Measurements from ENCODE around the gene HMCN2. TPM values are rescaled to one million over a fixed set of nuclear protein-coding genes. Genes with fewer than 3 reads are reported as not detected.
A peak's percentile ranks its signal among the peaks of the same experiment; 100 is the strongest.
"Not testable (repeated sequence)": the region's sequence is repeated elsewhere in the genome, so short reads cannot be mapped to it uniquely, and the experiment has no call there.

The HMCN2 gene
- polyA plus RNA-seq, 2 of the 4 experiments (the other 2 are of a cell fraction): 0.01 TPM; not detected in 1

DNA sequence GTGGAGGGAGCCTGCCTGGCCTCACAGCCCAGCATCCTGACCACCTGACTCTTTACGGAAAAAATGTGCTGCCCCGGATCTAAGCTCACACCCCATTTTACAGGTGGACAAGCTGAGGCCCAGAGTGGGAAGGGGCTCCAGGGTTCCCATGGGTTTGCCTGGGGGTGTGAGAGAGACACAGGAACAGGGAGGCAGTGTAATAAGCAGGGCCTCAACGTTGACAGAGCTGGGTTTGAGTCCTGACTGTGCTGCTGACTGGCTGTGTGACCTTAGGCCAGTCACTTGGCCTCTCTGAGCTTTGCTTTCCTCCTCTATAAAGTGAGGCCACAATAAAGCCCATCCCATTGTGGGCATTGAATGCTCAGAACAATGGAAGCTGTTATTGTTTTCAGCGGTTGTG is 73.7 kb downstream of the HMCN2 start:
- no peak for TF ChIP-seq CEBPB (IDR thresholded peaks at IDR 0.05)
- no peak for TF ChIP-seq HDAC2 (IDR thresholded peaks at IDR 0.05)
- TF ChIP-seq ZFP36 (IDR thresholded peaks at IDR 0.05; ENCODE audit: borderline replicate concordance, partially characterized antibody): peak; percentile 72
- CTCF ChIA-PET: interaction anchor here (0.9 to 1.0 kb wide), 3 partner anchors 51 to 232 kb away, joined by 3 to 4 read pairs (median 3); no protein-coding TSS in a partner anchor
- Histone ChIP-seq H3K4me2 (no peak overlapping the region), H3K27ac (no peak overlapping the region), H3K4me3 (no peak overlapping the region), H3K9me3 (no peaks in the 10 kb centered on the region), H3K4me1 (no peaks in the 10 kb centered on the region)
- 38% methylated on average over 4 of the region's 4 CpGs for WGBS (ENCODE audit: missing lambda C conversion rate)
- DNase-seq (ENCODE audit: low read depth in 1 of 2, low spot score in 1 of 2) (no peak), FAIRE-seq (no peak), ATAC-seq (no peak)
- POLR2A ChIA-PET: interaction anchor here (0.5 kb wide), 1 partner anchor 98 kb away, joined by 3 read pairs; no protein-coding TSS in a partner anchor

DNA sequence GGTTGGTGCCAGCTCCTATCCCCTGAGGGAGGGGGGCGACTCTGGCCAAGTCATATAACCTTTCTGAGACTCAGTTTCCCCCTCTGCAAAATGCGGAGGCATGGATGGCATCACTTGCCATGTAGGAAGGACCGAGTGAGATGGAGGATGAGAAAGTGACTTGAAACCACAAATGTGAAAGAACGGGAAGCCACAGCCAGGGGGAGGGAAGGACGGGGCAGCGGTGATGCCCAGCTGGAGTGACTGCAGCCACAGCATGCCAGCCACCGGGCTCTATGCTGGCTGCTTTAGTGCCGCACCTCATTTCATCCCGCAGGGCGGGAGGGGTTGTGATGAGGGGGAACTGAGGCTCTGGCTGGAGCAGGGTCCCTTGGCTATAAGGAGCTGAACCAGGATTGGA is 74.5 kb downstream of the HMCN2 start:
- Histone ChIP-seq H3K4me3 (no peak overlapping the region), H3K27ac (no peak overlapping the region), H3K4me1 (no peaks in the 10 kb centered on the region), H3K4me2 (no peak overlapping the region), H3K9me3 (no peaks in the 10 kb centered on the region)
- TF ChIP-seq CHD2 (IDR thresholded peaks at IDR 0.05; ENCODE audit: low read length, partially characterized antibody) (no peak), JUN (IDR thresholded peaks at IDR 0.05) (no peak), PHF8 (IDR thresholded peaks at IDR 0.05; ENCODE audit: borderline replicate concordance, low read depth) (no peak), NPAS2 (CRISPR knock-in tag; IDR thresholded peaks at IDR 0.05; ENCODE audit: borderline replicate concordance) (no peak), CHD4 (IDR thresholded peaks at IDR 0.05; ENCODE audit: borderline replicate concordance) (no peak), HOXB5 (CRISPR knock-in tag; IDR thresholded peaks at IDR 0.05) (no peak), HOXB13 (CRISPR knock-in tag; IDR thresholded peaks at IDR 0.05; ENCODE audit: low read depth) (no peak), SMC3 (IDR thresholded peaks at IDR 0.05) (no peak), CEBPB (IDR thresholded peaks at IDR 0.05) (no peak), FOXS1 (CRISPR knock-in tag; IDR thresholded peaks at IDR 0.05) (no peak), EHF (CRISPR knock-in tag; IDR thresholded peaks at IDR 0.05) (no peak), KDM1A (IDR thresholded peaks at IDR 0.05; ENCODE audit: low read depth) (no peak), RARB (CRISPR knock-in tag; IDR thresholded peaks at IDR 0.05) (no peak), HEYL (CRISPR knock-in tag; IDR thresholded peaks at IDR 0.05) (no peak), TFCP2L1 (CRISPR knock-in tag; IDR thresholded peaks at IDR 0.05) (no peak), MAFK (IDR thresholded peaks at IDR 0.05; ENCODE audit: partially characterized antibody) (no peak), POLR2AphosphoS2 (conservative IDR thresholded peaks at IDR 0.05; ENCODE audit: low read length) (no peak)
- TF ChIP-seq, protein P1, sequence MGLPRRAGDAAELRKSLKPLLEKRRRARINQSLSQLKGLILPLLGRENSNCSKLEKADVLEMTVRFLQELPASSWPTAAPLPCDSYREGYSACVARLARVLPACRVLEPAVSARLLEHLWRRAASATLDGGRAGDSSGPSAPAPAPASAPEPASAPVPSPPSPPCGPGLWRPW (IDR thresholded peaks at IDR 0.05): no peak
- TF ChIP-seq, protein P2, sequence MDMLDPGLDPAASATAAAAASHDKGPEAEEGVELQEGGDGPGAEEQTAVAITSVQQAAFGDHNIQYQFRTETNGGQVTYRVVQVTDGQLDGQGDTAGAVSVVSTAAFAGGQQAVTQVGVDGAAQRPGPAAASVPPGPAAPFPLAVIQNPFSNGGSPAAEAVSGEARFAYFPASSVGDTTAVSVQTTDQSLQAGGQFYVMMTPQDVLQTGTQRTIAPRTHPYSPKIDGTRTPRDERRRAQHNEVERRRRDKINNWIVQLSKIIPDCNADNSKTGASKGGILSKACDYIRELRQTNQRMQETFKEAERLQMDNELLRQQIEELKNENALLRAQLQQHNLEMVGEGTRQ (IDR thresholded peaks at IDR 0.05): no peak
- ChIA-PET POLR2A (interaction anchor here (0.5 kb wide), 1 partner anchor 98 kb away, joined by 3 read pairs; no protein-coding TSS in a partner anchor), CTCF (interaction anchor here (0.9 to 1.5 kb wide), 2 partner anchors 52 to 96 kb away, joined by 3 to 4 read pairs; no protein-coding TSS in a partner anchor)
- FAIRE-seq (no peak), ATAC-seq (no peak), DNase-seq (ENCODE audit: low read depth in 1 of 2, low spot score in 1 of 2) (no peak)
- WGBS (ENCODE audit: missing lambda C conversion rate): 37% methylated on average over 10 of the region's 10 CpGs

- WGBS (ENCODE audit: missing lambda C conversion rate): 73% methylated on average over 16 of the region's 17 CpGs
- H3K4me1 ChIP-seq; FAIRE-seq; DNase-seq (ENCODE audit: low read depth in 1 of 2, low spot score in 1 of 2); H3K27ac ChIP-seq; ATAC-seq; POLR2A ChIA-PET; H3K9me3 ChIP-seq; H3K4me2 ChIP-seq; H3K4me3 ChIP-seq: not testable (repeated sequence)
- CTCF ChIA-PET: interaction anchor here (0.6 to 3.9 kb wide), 5 partner anchors 23 to 342 kb away, joined by 3 to 31 read pairs (median 4); no protein-coding TSS in a partner anchor
Measured at GRCh38 chr9:130340557-130340956, 75.0 kb downstream of the HMCN2 start.

DNA sequence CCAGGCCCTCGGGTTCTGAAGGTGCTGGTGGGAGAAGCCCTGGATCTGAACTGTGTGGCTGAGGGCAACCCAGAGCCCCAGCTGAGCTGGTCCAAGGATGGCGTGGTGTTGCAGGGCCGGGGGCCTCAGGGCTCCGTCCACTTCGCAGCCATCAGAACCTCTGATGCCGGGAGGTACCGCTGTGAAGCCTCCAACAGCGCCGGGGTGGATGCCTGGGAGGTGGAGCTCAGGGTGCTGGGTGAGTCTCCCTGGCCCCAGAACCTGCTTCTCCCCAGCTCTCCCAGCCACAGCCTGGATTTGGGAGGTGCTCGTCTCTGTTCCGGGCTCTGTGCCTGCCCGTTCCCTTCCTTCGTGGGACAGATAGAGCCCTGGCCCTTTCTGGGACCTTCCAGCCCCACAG is 75.6 kb downstream of the HMCN2 start:
- Histone ChIP-seq H3K27ac (no peak overlapping the region), H3K4me2 (no peak overlapping the region), H3K4me3 (no peak overlapping the region), H3K4me1 (no peaks in the 10 kb centered on the region), H3K9me3 (no peaks in the 10 kb centered on the region)
- FAIRE-seq: no peak
- ATAC-seq: peak in 1 of 2 experiments; percentile 11; a peak in 2 of 6 replicates
- WGBS (ENCODE audit: missing lambda C conversion rate): 81% methylated on average over 11 of the region's 13 CpGs
- DNase-seq (ENCODE audit: low read depth in 1 of 2, low spot score in 1 of 2): no peak
- ChIA-PET POLR2A (no interaction called here), CTCF (interaction anchor here (0.6 to 3.9 kb wide), 7 partner anchors 12 to 341 kb away, joined by 3 to 31 read pairs (median 4); no protein-coding TSS in a partner anchor)
- TF ChIP-seq SREBF2 (IDR thresholded peaks at IDR 0.05) (no peak), CEBPB (IDR thresholded peaks at IDR 0.05) (no peak), RNF2 (IDR thresholded peaks at IDR 0.05; ENCODE audit: borderline replicate concordance, low read depth) (no peak), NFE2L2 (conservative IDR thresholded peaks at IDR 0.05; ENCODE audit: low read length) (no peak), BCL3 (IDR thresholded peaks at IDR 0.05) (no peak), EHF (CRISPR knock-in tag; IDR thresholded peaks at IDR 0.05) (no peak), ESRRA (IDR thresholded peaks at IDR 0.05; ENCODE audit: borderline replicate concordance, low read length) (no peak)
